Ecto neural progenitor cell (in vitro differentiated cells): ENCODE measurements around the gene TGM4.
A peak's percentile ranks its signal among the peaks of the same experiment; 100 is the strongest.

Source experiments
- DNase-seq: peaks from one replicate; pipeline ENCODE4 v3.0.0-alpha.2; 2018; ENCODE audit warnings: low spot score

TGM4 gene

DNA sequence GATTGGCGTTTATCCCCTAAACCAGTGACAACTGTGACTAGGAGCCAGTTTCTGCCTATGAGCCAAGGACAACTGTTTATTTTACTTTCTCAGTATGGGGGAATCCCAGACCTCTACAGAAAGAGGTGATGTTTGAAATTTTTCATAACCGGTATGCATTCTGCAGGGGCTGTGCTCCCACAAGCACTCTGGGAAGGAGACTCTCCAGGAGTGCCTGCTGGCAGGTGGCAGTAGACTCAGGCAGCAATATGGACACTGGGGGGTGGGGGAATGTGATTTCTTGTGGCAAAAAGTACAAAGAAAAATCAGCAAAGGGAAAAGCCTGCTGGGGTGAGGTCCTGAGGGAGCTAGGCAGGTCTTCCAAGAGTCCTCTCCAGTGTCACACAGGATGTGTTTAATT, 5.9 kb downstream of the TGM4 start:
- DNase-seq = no peak

DNA sequence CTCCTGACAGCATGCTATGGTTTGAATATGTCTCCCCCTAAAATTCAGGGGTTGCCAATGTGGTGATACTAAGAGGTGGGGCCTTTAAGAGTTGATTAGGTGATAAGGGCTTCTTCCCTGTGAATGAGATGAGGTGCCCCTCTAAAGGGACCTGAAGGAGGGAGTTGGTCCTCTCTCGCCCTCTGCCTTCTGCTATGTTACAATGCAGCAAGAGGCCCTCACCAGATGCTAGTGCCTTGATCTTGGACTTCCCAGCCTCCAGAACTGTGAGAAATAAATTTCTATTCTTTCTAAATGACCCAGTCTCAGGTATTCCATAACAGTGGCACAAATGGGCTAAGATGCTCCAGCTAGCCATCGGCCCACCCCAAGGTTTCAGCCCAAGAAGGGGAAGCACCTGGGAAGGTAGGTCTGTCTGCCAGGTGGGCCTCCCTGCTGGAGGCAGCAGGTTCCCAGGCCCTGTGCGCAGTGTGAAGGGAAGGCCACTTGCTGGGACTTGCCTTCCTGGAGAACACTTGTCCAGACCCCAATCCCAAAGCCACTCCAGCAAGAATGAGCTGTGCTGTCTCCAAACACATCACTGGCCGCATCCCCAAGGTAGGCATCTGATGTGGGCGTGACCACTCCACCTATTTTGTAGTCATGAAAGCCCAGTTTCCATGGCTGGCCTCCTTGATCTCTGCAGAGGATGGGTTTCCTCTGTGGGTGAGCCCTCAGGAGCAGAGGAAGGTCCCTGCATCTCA, 9.0 kb downstream of the TGM4 start:
- no peak for DNase-seq

DNA sequence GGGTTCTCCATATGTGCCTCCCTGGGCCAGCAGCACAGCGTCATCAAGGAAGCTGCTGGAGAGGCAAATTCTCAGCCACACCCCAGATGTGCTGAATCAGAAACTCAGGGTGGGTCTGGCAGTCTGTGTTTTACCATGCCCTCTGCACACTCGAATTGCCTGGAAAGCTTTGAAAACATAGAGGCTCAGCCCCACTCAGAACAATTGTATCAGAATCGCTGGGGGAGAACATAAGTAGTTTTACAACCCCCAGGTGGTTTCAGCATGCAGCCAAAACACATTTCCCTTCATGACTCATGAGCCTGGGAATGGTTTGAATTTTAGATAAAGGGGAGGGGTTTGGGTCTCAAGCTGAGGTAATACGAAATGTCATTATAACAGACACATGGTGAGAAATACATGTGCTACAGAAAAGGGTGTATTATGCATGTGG, 9.6 kb downstream of the TGM4 start:
- DNase-seq = no peak

DNA sequence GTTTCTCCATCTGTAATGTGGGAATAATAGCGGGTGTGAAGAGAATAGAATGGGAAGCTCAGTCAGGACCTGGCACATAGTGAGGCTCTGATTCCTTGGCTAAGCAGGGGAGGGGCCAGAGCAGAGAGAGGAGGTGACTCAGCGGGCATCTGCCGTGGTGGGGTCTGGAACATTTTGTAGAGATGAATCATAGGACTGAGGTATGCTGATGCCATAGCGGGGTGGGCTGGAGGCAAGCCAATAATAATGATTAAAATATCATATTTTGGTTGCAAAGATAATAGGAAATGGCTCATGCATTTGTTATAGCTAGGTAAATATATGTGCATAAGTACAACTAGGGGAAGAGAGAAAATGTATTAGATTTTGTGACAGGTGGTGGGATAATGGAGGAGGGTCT, 11.2 kb downstream of the TGM4 start:
- no peak for DNase-seq

DNA sequence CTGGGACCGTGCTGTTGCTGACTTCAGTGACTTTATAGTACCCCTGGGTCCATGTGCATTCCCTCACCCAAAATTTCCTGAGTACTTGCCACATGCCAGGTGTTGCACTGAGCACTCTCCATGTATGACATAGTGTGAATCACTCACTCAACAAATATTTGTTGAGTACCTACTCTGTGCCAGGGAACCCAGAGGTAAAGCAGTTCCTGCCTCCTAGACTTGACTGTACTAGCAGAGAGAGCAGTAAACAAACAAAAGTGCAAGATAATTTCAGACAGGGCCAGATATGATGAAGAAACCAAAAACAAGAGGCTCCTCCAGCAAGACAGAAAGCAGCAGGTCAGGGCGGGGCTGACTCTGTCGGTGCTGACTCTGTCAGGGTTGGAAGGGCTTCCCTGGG, 12.2 kb downstream of the TGM4 start:
- DNase-seq = no peak

DNA sequence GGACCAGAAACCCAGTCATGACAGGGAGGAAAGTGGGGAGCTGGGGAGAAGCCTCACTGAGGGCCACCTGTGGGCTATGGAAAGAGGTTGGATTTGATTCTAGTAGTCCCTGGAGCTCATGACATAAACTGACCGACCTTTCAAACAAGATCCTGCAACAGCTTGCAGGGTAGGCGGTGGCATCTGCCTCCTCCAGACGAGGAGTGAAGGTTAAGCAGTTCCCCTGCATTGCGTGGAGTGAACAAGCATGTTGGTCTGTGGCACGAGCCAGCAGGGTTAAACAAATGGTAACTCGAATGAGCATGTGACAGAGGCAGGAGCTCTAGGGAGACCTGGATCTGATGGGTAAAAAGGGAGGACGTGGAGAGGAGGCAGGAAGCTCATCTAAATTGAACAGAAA, 12.7 kb downstream of the TGM4 start:
- DNase-seq = no peak

DNA sequence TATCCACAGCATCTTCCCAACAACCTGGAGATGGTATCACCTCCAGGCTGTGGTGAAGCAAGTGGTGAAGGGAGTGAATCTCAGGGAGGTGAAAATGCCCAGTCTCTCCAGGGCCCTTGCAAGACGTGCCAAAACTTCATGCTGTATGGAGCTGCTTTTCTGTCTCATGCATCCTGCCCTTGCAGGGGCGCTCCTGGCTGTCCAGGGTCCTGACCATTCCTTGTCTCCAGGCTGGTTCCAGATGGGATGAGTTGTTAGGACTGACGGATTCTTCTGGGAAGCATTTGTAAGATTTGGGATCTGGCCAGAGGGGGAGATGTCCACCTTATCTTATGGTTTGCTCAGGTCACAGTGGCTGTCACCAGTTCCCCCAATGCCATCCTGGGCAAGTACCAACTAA, 15.8 kb downstream of the TGM4 start:
- DNase-seq = peak; percentile 52

DNA sequence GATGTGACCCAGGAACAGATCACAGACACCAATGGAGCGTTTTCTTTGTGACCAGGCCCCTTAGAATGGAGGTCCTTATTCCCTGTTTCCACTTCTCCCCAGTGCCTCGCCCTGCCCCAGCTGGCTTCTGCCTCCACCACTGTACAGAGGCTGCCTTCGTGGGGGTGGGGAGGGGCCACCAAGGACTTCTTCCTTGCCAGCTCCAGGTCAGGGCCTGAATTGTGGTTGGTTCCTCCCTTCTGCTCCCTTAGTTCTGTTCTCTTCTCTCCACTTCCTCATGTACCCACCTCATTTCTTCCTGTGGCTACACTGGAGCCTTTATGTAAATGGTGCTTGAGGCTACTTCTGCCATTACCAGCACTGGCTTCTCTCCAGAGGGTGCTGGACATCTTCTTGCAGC, 16.4 kb downstream of the TGM4 start:
- DNase-seq = no peak

DNA sequence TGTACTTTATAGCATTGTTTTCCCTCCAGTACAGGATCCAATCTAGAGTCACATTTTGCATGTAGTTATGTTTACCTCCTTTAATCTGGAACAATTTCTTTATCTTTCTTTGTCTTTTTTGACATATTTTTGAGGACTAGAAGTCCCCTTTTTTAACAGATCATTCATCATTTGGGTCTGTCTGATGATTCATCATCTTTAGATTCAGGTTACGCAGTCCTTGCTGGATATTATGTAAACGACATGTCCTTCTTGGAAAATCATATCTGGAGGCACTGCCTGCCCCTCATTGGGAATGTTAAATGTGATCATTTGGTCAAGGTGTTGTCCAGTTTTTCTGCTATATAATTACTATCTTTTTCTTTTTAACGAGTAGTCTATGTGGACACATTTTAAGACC, 18.3 kb downstream of the TGM4 start:
- DNase-seq = no peak

DNA sequence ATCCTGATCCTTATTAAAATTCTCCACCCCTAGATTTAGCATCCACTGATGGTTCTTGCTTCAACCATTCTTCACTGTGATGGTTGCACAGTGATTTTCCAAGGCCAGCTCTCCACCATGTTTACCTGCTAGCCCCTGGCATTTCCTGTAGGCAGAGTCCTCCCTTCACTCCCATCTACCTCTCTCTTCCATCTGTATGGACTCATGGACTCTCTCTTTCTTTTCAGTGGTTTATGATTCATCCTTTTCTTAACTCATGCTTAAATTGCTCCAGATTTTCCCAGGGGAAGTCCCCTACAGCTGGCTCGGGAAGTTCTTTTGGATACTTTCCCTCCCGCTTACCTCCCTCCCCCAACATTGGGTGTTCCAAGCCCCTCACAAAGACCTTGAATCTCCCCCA, 18.7 kb downstream of the TGM4 start:
- DNase-seq = no peak

DNA sequence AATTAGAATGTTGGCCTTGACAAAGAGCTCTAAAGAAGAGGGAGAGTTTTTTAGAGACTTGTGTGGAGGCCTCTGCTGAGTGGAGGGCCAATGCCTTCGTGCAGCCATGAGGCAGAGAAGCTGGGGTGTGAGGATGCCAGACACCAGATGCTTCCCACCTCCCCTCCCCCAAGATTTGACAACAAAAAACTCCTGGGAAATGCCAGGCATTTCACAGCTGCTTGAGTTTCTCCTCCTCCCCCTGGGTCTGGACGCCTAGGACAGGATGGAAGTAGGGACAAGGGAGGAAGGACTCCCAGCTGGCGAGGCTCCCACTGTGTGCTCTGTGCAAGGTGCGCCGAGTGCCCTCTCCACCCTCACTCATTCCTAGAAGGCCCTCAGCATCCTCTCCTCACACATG, 20.1 kb downstream of the TGM4 start:
- no peak for DNase-seq

DNA sequence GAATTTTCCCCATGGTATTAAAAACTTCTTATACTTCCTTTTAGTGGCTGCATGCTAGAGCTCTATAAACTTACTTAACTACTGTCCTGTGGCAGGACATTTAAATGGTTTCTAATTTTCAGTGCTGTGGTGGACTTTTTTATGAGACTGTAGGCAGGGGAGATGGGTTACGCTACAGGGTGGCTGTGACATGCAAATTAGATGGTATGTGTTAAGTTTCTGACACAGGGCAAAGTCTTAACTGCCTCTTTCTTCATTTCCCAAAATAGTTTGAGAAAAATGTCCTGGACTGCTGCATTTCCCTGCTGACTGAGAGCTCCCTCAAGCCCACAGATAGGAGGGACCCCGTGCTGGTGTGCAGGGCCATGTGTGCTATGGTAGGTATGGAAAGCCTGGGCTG, 22.0 kb downstream of the TGM4 start:
- DNase-seq = no peak

DNA sequence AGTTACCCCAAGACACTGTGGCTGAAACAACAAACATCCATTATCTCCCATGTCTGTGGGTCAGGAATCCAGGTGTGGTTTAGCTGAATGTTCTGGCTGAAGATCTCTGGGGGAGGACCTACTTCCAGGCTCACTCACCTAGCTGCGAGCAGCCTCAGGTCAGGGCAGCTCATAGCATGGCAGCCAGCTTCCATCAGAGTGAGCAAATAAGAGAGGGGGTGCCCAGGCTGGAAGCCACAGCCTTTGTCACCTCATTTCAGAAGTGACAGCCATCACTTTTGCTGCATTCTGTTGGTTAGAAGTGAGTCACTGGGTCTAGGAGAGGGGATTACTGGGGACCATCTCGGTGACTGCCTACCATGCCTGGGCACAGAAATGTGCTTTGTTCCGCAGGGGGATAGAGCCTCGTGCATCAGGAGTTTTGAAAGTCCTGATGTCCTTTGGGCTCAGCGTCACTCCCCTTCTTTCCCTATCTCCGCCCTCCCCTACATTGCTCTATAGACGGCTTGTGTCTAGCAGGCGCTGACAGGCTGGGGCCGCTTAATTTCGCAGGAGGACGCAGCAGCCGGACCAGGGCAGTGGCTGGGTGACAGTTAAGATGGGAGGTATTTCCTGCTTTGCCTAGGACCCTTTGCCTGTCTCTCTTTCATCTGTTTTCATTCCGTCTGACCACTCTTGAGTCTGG, 25.4 kb downstream of the TGM4 start:
- DNase-seq = peak; percentile 55

DNA sequence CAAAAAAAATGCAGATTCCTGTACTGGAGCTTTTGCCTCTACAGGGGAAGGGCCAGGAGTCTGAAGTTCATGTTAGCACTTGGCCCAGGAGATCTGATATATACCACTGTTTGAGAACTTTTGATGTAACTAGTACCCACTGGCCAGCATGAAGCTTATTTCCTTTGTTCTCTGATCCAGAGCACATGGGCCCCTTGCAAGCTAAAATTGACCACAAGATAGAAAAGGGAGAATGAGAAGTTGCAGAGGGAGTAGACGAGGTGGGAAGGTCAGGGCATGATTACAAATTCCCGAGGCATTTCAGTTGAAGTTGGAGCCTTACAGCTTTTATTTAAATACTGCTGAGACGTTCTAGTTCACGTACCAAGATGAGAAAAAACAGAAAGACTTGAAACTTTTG, 28.2 kb downstream of the TGM4 start:
- no peak for DNase-seq

DNA sequence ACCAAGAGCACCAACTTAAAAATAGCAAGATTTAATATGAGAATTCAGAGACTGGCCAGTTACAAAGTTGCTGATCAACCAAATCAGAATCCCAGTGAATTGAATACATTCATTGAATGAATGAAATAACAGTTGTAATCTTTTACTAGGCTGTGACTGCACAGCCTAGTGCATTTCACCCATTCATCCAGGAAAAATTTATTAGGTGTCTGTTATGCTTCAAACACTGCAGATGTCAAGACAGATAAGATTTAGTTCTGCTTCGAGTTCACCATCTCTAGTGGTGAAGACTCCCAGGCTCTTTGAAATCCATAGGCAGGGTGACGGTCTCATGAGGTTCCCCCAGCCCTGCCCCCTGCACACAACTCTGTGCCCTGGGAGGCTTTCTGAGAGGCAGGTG, 28.9 kb downstream of the TGM4 start:
- no peak for DNase-seq

DNA sequence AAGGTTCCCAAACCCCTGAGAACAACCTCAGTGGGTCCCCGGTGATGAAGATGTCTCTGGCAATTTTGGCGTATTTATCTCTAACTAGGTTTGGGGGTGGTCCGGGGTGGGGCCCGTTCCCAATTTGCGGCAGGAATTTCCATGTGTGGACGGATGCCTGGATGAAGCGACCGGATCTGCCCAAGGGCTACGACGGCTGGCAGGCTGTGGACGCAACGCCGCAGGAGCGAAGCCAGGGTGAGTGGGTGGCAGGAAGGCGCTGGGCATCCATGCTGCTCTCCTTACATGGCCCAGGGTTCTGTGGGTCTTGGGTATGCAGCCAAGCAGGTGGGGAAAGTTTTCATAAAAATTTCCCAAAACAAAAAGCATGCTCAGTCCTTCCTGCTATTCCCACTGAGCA, 29.3 kb downstream of the TGM4 start:
- DNase-seq = no peak

DNA sequence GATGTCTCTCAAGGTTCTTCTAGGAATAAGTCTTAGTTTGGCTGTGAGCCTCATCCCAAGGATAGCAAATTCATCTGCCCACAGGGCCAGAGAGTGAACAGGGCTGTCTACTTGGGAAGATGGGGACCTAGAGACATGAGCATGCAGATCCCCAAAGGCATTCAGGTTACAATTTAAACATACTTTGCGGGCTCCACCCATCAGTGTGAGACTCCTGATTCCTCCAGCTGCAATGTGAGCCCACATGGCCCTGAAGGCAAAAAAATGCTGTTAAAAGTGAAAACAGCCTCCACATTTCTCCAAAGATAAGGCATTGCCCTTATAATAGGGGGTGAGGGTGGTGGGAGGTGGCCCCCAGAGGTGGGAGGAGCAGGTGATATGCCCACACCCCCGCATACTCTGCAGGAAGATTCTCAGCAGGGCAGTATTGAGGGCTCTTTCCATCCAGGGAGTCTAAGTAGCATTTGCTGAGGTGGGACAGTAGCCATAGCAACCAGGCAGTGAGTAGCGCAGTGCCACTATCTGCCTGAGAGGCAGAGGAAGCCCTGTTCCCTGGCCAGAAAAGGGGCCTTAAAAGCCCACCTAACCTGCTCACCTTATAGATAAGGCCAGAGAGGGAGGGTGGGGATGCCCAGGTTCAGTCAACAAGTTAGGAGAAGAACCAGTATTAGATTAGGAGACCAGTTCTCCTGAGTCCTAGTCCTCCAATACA, 31.2 kb downstream of the TGM4 start:
- DNase-seq = no peak

DNA sequence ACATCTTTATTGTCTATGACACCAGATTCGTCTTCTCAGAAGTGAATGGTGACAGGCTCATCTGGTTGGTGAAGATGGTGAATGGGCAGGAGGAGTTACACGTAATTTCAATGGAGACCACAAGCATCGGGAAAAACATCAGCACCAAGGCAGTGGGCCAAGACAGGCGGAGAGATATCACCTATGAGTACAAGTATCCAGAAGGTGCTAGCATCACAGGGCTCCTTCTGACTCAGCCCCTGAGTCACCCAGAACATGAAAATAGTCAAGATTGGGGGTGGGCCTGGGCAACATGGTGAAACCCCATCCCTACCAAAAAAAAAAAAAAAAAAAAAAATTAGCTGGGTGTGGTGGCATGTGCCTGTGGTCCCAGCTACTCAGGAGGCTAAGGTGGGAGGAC, 32.6 kb downstream of the TGM4 start:
- DNase-seq = no peak

DNA sequence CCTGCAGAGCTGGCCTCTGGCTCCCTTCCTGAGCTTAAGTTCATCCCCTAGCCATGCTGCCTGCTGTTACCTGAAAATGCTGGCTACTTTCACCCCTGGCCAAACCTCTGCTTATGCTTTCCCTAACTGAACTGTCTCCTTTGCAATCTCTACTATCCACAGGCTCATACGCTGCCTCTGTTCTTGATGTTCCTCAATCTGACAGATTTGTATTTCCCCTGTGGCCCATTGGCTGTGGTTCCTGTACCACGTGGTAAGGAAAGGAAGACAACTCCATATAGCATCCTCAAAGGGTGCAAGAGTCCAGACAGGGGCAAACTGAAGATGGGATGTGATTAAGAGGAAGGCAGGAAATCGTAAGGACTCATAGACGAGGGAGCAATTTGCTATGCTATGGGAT, 33.2 kb downstream of the TGM4 start:
- no peak for DNase-seq

DNA sequence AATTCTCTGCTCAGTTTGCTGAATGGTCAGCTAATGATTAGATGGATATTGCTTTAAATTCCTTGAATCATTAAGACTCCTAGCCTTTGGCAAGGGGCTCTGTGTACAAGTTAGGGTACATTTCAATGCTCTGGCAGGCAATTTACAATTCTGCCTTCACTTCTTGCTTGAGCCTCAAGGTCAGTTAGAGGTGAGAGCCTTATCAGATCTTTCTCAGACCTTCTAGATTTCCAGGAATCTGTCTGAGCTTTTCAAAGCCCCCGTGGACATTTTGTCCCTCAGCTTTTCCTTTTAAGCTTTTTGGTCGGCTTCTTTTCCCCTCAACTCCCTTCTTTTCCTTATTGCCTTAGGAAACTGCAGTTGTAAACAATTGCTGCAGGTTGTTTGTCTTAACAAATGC, 34.7 kb downstream of the TGM4 start:
- no peak for DNase-seq

DNA sequence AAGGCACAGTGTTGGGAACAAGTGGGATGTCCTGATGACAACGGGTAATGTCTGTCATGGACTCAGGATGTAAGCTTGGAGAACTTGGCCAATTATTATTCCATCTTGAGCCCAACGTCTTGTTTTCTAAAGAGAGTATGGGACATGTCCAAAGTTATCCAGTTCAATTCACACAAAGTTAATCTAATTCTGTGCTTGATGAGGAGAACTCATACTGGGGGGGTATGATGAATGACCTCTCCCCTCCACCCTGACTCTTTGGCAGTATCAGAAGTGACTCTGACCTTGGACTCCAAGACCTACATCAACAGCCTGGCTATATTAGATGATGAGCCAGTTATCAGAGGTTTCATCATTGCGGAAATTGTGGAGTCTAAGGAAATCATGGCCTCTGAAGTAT, 36.3 kb downstream of the TGM4 start:
- no peak for DNase-seq

DNA sequence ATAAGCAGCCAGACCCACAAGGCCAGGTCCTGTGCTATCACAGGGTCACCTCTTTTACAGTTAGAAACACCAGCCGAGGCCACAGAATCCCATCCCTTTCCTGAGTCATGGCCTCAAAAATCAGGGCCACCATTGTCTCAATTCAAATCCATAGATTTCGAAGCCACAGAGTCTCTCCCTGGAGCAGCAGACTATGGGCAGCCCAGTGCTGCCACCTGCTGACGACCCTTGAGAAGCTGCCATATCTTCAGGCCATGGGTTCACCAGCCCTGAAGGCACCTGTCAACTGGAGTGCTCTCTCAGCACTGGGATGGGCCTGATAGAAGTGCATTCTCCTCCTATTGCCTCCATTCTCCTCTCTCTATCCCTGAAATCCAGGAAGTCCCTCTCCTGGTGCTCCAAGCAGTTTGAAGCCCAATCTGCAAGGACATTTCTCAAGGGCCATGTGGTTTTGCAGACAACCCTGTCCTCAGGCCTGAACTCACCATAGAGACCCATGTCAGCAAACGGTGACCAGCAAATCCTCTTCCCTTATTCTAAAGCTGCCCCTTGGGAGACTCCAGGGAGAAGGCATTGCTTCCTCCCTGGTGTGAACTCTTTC, 39.6 kb downstream of the TGM4 start:
- DNase-seq = peak; percentile 74

DNA sequence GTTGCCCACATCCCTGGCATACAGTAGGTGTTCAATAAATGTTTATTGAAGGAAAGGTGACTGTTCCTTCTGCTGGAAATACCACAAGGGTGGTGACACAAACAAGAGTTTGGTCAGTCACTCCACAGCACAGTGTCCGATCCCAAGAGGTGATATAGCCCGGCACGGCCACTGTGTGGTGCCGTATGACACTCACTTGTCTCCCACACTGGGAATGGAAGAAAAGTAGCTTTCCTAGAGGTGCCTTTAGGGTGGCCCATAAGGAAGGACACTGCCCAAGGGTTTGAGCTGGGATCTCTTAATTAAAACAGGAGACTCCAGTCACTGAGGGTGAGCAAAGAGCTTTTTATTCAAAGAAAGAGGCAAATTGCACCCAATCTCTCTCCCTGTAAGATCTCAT, 40.5 kb downstream of the TGM4 start:
- DNase-seq = peak; percentile 45
